C4-2B (cell line): Measurements from ENCODE around the gene TYSND1.

Experiments used
- H3K27ac ChIP-seq: fragments of 450-650 bp; 2 replicates; pipeline ENCODE4 v1.5.1; 2017
- ZFX ChIP-seq: fragments of 450-650 bp; IDR thresholded peaks from 2 replicates; pipeline ENCODE4 v1.6.1; 2017
- TF ChIP-seq, protein P1 (sequence below): fragments of 450-650 bp; conservative IDR thresholded peaks from 2 replicates; pipeline ENCODE4 v1.5.1; 2017; ENCODE audit warnings: mild to moderate bottlenecking

The TYSND1 gene

DNA sequence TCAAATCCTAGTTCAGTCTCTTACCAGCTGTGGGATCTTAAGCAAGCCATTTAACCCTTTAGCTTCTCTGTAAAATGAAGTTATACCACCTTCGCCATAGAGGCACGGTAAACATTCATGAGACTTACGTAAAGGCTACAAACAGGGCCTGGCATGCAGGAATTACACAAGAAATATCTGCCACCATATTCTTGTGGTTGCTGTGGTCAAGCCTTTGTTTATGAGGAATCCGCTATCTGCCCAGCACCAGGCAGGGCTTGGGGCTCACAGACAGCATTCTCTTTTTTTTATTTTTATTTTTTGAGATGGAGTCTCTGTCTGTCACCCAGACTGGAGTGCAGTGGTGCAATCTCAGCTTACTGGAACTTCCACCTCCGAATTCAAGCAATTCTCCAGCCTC, 23.8 kb downstream of the TYSND1 start:
- H3K27ac ChIP-seq: no peak overlapping the region

DNA sequence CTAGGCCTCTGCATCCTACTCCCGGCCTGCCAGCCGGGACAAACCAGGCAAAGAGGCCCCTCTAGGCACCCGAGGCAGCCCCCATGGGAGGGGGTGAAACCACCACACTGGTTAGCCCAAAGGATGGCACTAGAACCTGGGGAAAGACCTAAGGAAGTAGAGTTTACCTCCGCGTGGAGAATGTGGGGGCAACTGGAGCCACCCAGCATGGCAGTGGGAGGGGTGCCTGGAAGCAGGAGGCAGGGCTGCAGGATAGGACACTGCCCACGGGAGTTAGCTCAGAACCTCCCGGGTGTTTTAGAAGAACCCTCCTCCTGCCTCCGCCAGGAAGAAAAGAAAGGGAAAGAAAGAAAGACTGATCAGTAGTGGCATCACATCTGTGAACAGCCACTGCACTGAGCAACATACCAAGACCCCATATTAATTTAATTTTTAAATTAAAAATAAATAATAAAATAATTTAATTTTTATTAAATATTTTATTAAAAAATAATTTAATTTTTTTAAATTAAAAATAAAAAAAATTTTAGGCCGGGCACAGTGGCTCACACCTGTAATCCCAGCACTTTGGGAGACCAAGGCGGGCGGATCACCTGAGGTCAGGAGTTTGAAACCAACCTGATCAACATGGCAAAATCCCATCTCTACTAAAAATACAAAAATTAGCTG, 25.1 kb downstream of the TYSND1 start:
- no peak overlapping the region for H3K27ac ChIP-seq
- no peak for TF ChIP-seq ZFX
- TF ChIP-seq, protein P1, sequence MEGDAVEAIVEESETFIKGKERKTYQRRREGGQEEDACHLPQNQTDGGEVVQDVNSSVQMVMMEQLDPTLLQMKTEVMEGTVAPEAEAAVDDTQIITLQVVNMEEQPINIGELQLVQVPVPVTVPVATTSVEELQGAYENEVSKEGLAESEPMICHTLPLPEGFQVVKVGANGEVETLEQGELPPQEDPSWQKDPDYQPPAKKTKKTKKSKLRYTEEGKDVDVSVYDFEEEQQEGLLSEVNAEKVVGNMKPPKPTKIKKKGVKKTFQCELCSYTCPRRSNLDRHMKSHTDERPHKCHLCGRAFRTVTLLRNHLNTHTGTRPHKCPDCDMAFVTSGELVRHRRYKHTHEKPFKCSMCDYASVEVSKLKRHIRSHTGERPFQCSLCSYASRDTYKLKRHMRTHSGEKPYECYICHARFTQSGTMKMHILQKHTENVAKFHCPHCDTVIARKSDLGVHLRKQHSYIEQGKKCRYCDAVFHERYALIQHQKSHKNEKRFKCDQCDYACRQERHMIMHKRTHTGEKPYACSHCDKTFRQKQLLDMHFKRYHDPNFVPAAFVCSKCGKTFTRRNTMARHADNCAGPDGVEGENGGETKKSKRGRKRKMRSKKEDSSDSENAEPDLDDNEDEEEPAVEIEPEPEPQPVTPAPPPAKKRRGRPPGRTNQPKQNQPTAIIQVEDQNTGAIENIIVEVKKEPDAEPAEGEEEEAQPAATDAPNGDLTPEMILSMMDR: no peak

More for the DNA sequence above, 23.8 kb downstream of the TYSND1 start:
- TF ChIP-seq ZFX: no peak
- TF ChIP-seq, protein P1: no peak

DNA sequence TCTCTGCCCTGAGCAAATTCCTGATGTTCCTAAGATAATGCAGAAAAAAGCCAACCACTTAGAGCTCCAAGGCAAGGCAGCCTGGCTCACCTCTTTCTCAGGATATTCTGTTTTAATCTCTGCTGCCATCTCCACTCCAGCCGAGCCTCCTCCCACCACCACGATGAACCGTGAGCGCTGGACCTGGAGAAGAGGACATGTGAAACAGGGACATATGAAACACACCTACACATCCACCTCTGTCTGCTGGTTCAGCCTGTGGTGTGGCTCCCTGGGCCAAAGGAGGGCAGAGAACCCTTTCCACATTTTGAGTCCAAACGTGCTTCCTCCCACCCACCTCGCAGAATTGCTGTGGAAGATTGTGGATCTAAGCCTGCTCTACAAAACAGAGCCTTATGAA, 26.1 kb downstream of the TYSND1 start:
- H3K27ac ChIP-seq: no peak overlapping the region
- TF ChIP-seq, protein P1: no peak
- TF ChIP-seq ZFX: no peak

DNA sequence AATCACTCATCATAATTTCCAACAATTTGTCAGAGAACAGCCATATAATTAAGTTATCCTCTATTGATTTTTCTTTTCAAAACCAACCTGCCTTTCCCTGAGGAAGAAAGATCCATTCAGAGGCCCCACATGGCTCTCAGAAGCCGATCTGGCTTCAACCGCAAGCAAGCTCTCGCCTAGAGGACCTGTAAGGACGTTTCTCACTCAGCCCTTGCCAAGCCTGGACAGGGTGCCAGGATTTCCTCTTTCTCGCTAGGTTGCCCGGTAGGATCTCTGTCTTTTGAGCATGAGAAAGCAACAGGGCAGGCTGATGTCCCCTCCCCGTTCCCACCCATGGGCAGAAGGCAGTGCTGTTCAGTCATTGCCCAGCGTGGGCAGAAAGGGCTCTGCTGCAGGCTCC, 26.9 kb downstream of the TYSND1 start:
- TF ChIP-seq, protein P1: no peak
- no peak for TF ChIP-seq ZFX
- H3K27ac ChIP-seq: no peak overlapping the region

DNA sequence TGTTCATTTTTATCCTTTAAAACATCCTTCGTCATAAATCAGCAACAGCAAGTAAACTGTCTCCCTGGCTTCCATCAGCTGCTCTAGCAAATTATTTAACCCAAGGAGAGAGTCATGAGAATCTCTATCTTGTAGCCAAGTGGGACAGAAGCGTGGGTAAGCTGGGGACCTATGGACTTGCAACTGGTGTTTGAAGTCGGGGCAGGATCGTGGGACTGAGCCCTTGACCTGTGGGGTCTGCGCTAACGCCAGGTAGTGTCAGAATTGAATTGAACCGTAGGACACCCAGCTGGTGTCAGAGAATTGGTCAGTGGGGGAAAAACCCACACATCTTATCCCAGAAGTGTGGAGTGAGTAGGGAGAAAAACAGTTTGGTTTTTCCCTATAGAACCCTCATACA, 27.3 kb downstream of the TYSND1 start:
- no peak overlapping the region for H3K27ac ChIP-seq
- no peak for TF ChIP-seq ZFX
- TF ChIP-seq, protein P1: no peak

DNA sequence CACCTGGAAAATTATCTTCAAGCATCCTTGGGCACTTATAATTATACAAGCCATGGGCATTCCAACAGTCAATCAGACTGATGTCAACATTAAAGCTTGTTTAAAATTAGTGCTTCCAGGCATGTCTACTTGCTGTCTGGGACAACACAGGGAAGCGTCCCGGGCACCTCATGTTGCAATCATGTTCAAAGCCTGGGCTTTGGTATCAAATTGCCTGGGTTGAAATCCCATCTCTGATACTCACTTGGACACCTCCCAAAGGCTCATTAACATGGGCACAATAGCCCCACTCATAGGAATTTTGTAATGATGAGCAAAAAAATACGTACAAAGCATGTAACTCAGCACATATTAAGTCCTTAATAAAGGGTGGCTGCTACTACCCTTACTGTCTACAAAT, 28.3 kb downstream of the TYSND1 start:
- TF ChIP-seq, protein P1: no peak
- no peak for TF ChIP-seq ZFX
- H3K27ac ChIP-seq: no peak overlapping the region

DNA sequence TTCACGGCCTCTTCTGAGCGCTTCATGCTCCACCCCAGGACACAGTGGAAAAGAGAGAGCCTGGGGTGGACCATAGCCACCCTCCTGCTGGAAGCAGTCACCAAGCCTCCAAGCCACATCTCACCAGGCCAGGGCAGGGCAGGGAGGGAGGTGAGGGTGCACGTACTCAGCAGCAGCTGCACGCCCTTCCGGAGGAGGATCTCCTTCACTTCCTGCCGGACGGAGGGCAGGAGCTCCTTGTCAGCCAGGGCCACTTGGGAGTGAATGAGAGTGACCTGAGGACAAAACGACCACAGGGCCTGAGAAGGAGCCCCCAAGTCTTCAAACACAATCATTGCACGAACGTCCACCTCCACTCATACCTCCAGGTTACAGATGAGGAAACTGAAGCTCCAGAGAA, 28.9 kb downstream of the TYSND1 start:
- H3K27ac ChIP-seq: no peak overlapping the region
- no peak for TF ChIP-seq ZFX
- TF ChIP-seq, protein P1: no peak
